ENCODE measurements around the gene DCTN4. TPM values are rescaled to one million over a fixed set of nuclear protein-coding genes. Genes with fewer than 3 reads are reported as not detected.

DCTN4 gene
- total RNA-seq, 1 experiment from 2014 or later, result 43.9 TPM

GRCh38 chr5:150670275-150670947 lies 88.4 kb downstream of the DCTN4 start (continued):
- no peak for TF ChIP-seq ZSCAN18 (CRISPR knock-in tag; IDR thresholded peaks at IDR 0.05)
- TF ChIP-seq ATF1 (CRISPR knock-in tag; IDR thresholded peaks at IDR 0.05), result no peak
- TF ChIP-seq EMX1 (CRISPR knock-in tag; IDR thresholded peaks at IDR 0.05), result no peak
- TF ChIP-seq ATF6 (CRISPR knock-in tag; IDR thresholded peaks at IDR 0.05), result no peak

GRCh38 chr5:150665044-150665443 lies 93.8 kb downstream of the DCTN4 start:
- ChIA-PET CTCF (interaction anchor here (0.5 to 2.1 kb wide), 2 partner anchors 104 to 226 kb away, joined by 3 to 7 read pairs; no protein-coding TSS in a partner anchor), POLR2A (interaction anchor here (0.7 kb wide), 1 partner anchor 221 kb away, joined by 3 read pairs; no protein-coding TSS in a partner anchor)
- Mint-ChIP-seq H3K36me3 (peaks cover 2% of the 10 kb centered on the region), H3K27me3 (ENCODE audit: low read depth) (peaks cover 2% of the 10 kb centered on the region; the same call in 1 of the 2 replicates), H3K27ac (no peak overlapping the region), H3K4me1 (peaks cover 22% of the 10 kb centered on the region), H3K9me3 (peaks cover 2% of the 10 kb centered on the region; the same call in 1 of the 2 replicates), H3K4me3 (no peak overlapping the region)
- TF ChIP-seq FOXK1 (CRISPR knock-in tag; IDR thresholded peaks at IDR 0.05) (no peak), IRF1 (CRISPR knock-in tag; IDR thresholded peaks at IDR 0.05) (no peak), MAX (CRISPR knock-in tag; IDR thresholded peaks at IDR 0.05) (no peak), ZNF281 (CRISPR knock-in tag; IDR thresholded peaks at IDR 0.05) (no peak)
- DNase-seq (ENCODE audit: low spot score), result no peak
- no peak for ATAC-seq

- no peak for ATAC-seq
- peaks cover 3% of the 10 kb centered on the region; the same call in 1 of the 2 replicates for H3K27me3 Mint-ChIP-seq (ENCODE audit: low read depth)
- H3K4me1 Mint-ChIP-seq, result peaks cover 22% of the 10 kb centered on the region
- no peaks in the 10 kb centered on the region for H3K36me3 Mint-ChIP-seq
- TF ChIP-seq ZNF512 (CRISPR knock-in tag; IDR thresholded peaks at IDR 0.05; ENCODE audit: borderline replicate concordance) (no peak), ZNF671 (CRISPR knock-in tag; IDR thresholded peaks at IDR 0.05) (no peak), E2F4 (CRISPR knock-in tag; IDR thresholded peaks at IDR 0.05; ENCODE audit: borderline replicate concordance, low read depth) (no peak), RORB (CRISPR knock-in tag; IDR thresholded peaks at IDR 0.05) (no peak)
- no peak overlapping the region for H3K27ac Mint-ChIP-seq
- CTCF ChIA-PET, result interaction anchor here (2.1 kb wide), 1 partner anchor 103 kb away, joined by 7 read pairs; no protein-coding TSS in a partner anchor
- POLR2A ChIA-PET, result interaction anchor here (0.6 kb wide), 1 partner anchor 8 kb away, joined by 3 read pairs; no protein-coding TSS in a partner anchor
- no peak overlapping the region for H3K4me3 Mint-ChIP-seq
- DNase-seq (ENCODE audit: low spot score), result no peak
- no peaks in the 10 kb centered on the region for H3K9me3 Mint-ChIP-seq
These were observed 94.9 kb downstream of the DCTN4 start for GRCh38 chr5:150663936-150664335.

Data from WTC11 (cell line).